Caco-2 (cell line): ENCODE results near the gene OTULINL. TPM values are rescaled to one million over a fixed set of nuclear protein-coding genes. Genes with fewer than 3 reads are reported as not detected.

Experiments
- BruUV-seq: library from RNA; stranded (reverse); fragments of 400-500 nt; replicated peaks from 2 replicates; lab custom pipeline; 2021; lab: Mats Ljungman, UMichigan
- CTCF ChIA-PET: fragments of 300-600 bp; sonication (Branson Sonifier 250); formaldehyde crosslinking; loops from one replicate; lab custom pipeline; 2022; ENCODE audit warnings: antibody characterized with exemption; lab: Charles Lee
- POLR2A ChIA-PET: fragments of 300-600 bp; sonication (Branson Sonifier 250); formaldehyde crosslinking; loops from one replicate; lab custom pipeline; 2022; ENCODE audit warnings: antibody characterized with exemption; lab: Charles Lee
- DNase-seq, 2 experiments: peaks; one replicate each; pipeline versions ENCODE4 v3.0.0 to v3.0.0-alpha.2; 2020 to 2022
- H3K27me3 ChIP-seq: replicated peaks from 2 replicates; pipeline ENCODE4 v1.6.0; 2011; ENCODE audit warnings: low read length; ENCODE audit not compliant: control insufficient read depth, insufficient read depth
- H3K36me3 ChIP-seq: 2 replicates; pipeline ENCODE4 v1.5.1; 2011; ENCODE audit warnings: low read length; ENCODE audit not compliant: control insufficient read depth, insufficient read depth
- H3K4me1 ChIP-seq: fragments of 250-450 bp; sonication (Bioruptor Pico); 2 replicates; pipeline ENCODE4 v1.5.1; 2020; ENCODE audit warnings: mild to moderate bottlenecking
- H3K4me3 ChIP-seq: 2 replicates; pipeline ENCODE4 v1.5.1; 2011; ENCODE audit warnings: low read depth, mild to moderate bottlenecking, control low read depth, low read length
- H3K9me3 ChIP-seq: fragments of 250-450 bp; sonication (Bioruptor Pico); 2 replicates; pipeline ENCODE4 v1.5.1; 2020; ENCODE audit warnings: mild to moderate bottlenecking, moderate library complexity
- H3K27ac Mint-ChIP-seq: one replicate; pipeline ENCODE4 v1.8.0; 2022; ENCODE audit warnings: mixed read lengths; ENCODE audit not compliant: unreplicated experiment
- H3K27me3 Mint-ChIP-seq: one replicate; pipeline ENCODE4 v1.8.0; 2022; ENCODE audit warnings: mixed read lengths; ENCODE audit not compliant: insufficient read depth, unreplicated experiment
- H3K36me3 Mint-ChIP-seq: one replicate; pipeline ENCODE4 v1.8.0; 2022; ENCODE audit warnings: mild to moderate bottlenecking, mixed read lengths; ENCODE audit not compliant: insufficient read depth, unreplicated experiment
- H3K4me1 Mint-ChIP-seq: one replicate; pipeline ENCODE4 v1.8.0; 2022; ENCODE audit warnings: low read depth, mixed read lengths; ENCODE audit not compliant: unreplicated experiment
- H3K4me3 Mint-ChIP-seq: one replicate; pipeline ENCODE4 v1.8.0; 2022; ENCODE audit warnings: mild to moderate bottlenecking, moderate library complexity, mixed read lengths; ENCODE audit not compliant: unreplicated experiment
- H3K9me3 Mint-ChIP-seq: one replicate; pipeline ENCODE4 v1.8.0; 2022; ENCODE audit warnings: mixed read lengths; ENCODE audit not compliant: unreplicated experiment
- CTCF ChIP-seq, 2 experiments: fragments of 200-600 bp in 1 of 2; IDR thresholded peaks; 1 replicate in 1 of 2; 2 replicates in 1 of 2; pipeline versions ENCODE4 v1.5.1 to v1.8.0; 2011 to 2022; ENCODE audit warnings: antibody characterized with exemption in 1 of 2, control low read depth in 1 of 2, inconsistent platforms in 1 of 2, low read depth in 1 of 2, low read length in 1 of 2, mild to moderate bottlenecking in 1 of 2, moderate library complexity in 1 of 2; ENCODE audit not compliant: insufficient read depth in 1 of 2, severe bottlenecking in 1 of 2, unreplicated experiment in 1 of 2
- intact Hi-C: fragments of 100-400 bp; cut with micrococcal nuclease; formaldehyde crosslinking; loops from one replicate; pipeline ENCODE4 v1.10.0; 2022; ENCODE audit not compliant: unreplicated experiment
- total RNA-seq: library from RNA; stranded (reverse); gene quantifications from 2 replicates; pipeline ENCODE4 v1.2.3, GENCODE V29; 2022

Gene OTULINL
- total RNA-seq, 1 experiment from 2014 or later, result 18.3 TPM

DNA sequence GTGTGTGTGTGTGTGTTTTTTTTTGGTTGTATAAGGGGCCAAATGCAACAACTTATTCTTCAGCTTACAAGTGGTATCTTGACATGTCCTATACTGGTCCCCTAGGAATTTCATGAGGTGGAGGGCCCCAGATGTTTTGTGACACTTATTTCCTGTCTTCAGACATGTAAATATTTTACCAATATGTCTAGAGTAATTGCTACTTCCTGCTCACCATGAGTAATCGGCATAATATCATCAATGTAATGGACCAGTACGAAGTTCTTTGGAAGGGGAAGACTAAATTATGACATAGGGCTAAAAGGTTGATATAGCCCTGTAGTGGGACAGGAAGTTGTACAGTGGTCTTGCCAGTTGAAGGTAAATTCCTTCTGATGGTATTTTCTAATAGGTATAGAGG, 79.2 kb downstream of the OTULINL start:
- no peak for DNase-seq
- no peak overlapping the region for H3K4me3 Mint-ChIP-seq
- no peak for TF ChIP-seq CTCF (IDR thresholded peaks at IDR 0.05; ENCODE audit: insufficient read depth in 1 of 2, low read depth in 1 of 2, low read length in 1 of 2, severe bottlenecking in 1 of 2, unreplicated experiment in 1 of 2)
- H3K27ac Mint-ChIP-seq, result no peak overlapping the region
- H3K36me3 Mint-ChIP-seq, result peaks cover 6% of the 10 kb centered on the region
- intact Hi-C loops, result no loop called here
- BruUV-seq, result no TSS peak
- H3K4me1 Mint-ChIP-seq, result peaks cover 5% of the 10 kb centered on the region
- CTCF ChIA-PET, result interaction anchor here (1.0 kb wide), 1 partner anchor 12 kb away, joined by 3 read pairs; no protein-coding TSS in a partner anchor
- no peaks in the 10 kb centered on the region for H3K27me3 Mint-ChIP-seq
- Histone ChIP-seq H3K4me1 (peaks cover 10% of the 10 kb centered on the region), H3K36me3 (no peaks in the 10 kb centered on the region), H3K27me3 (no peaks in the 10 kb centered on the region), H3K4me3 (no peak overlapping the region), H3K9me3 (no peaks in the 10 kb centered on the region)
- H3K9me3 Mint-ChIP-seq, result no peaks in the 10 kb centered on the region
- POLR2A ChIA-PET, result no interaction called here

Other genes with a start within 250 kb of the OTULINL start
- gene OTULIN, start 82.9 kb downstream of the OTULINL start, total RNA-seq, result 38.6 and 42.6 TPM in 2 replicates